Astrocyte (in vitro differentiated cells and primary cell): ENCODE measurements around the gene PSMD4. TPM values are rescaled to one million over a fixed set of nuclear protein-coding genes. Genes with fewer than 3 reads are reported as not detected.
"Not testable (repeated sequence)": the region's sequence is repeated elsewhere in the genome, so short reads cannot be mapped to it uniquely, and the experiment has no call there.

ENCODE experiments used
- DNase-seq: peaks from one replicate; pipeline ENCODE4 v3.0.0-alpha.2; 2010; ENCODE audit warnings: low read depth
- FAIRE-seq: peaks from 2 replicates; lab custom pipeline; 2011; peaks lifted over from hg19 to GRCh38; lab: Jason Lieb, UNC
- H2AFZ ChIP-seq: 2 replicates; pipeline ENCODE4 v1.6.0; 2012; ENCODE audit warnings: low read depth, low read length, inconsistent platforms
- H3K27ac ChIP-seq: 2 replicates; pipeline ENCODE4 v1.5.1; 2011; ENCODE audit warnings: low read depth, low read length, inconsistent platforms
- H3K27me3 ChIP-seq: 2 replicates; pipeline ENCODE4 v1.6.0; 2011; ENCODE audit warnings: low read length, inconsistent platforms; ENCODE audit not compliant: insufficient read depth
- H3K36me3 ChIP-seq: 2 replicates; pipeline ENCODE4 v1.5.1; 2011; ENCODE audit warnings: low read length, inconsistent platforms; ENCODE audit not compliant: insufficient read depth
- H3K4me1 ChIP-seq: 2 replicates; pipeline ENCODE4 v1.5.1; 2011; ENCODE audit warnings: low read length, inconsistent platforms; ENCODE audit not compliant: insufficient read depth
- H3K4me2 ChIP-seq: 2 replicates; pipeline ENCODE4 v1.6.0; 2012; ENCODE audit warnings: low read length, inconsistent platforms
- H3K4me3 ChIP-seq: 2 replicates; pipeline ENCODE4 v1.5.1; 2011; ENCODE audit warnings: low read depth, mild to moderate bottlenecking, low read length, inconsistent platforms; ENCODE audit not compliant: insufficient read depth
- H3K79me2 ChIP-seq: 2 replicates; pipeline ENCODE4 v1.6.0; 2012; ENCODE audit warnings: mild to moderate bottlenecking, low read length, inconsistent platforms; ENCODE audit not compliant: insufficient read depth
- H3K9ac ChIP-seq: 2 replicates; pipeline ENCODE4 v1.6.0; 2012; ENCODE audit warnings: mild to moderate bottlenecking, low read length, inconsistent platforms
- H3K9me3 ChIP-seq: 2 replicates; pipeline ENCODE4 v1.5.1; 2012; ENCODE audit warnings: low read depth, mild to moderate bottlenecking, low read length, inconsistent platforms; ENCODE audit not compliant: insufficient read depth
- H4K20me1 ChIP-seq: 2 replicates; pipeline ENCODE4 v1.6.0; 2012; ENCODE audit warnings: low read length, inconsistent platforms; ENCODE audit not compliant: insufficient read depth
- H3K27ac Mint-ChIP-seq: one replicate; pipeline ENCODE4 v1.8.0; 2021; ENCODE audit warnings: mild to moderate bottlenecking, mixed read lengths; ENCODE audit not compliant: unreplicated experiment
- H3K27me3 Mint-ChIP-seq: one replicate; pipeline ENCODE4 v1.8.0; 2021; ENCODE audit warnings: low read depth, mixed read lengths; ENCODE audit not compliant: unreplicated experiment
- H3K36me3 Mint-ChIP-seq: one replicate; pipeline ENCODE4 v1.8.0; 2021; ENCODE audit warnings: low read depth, mixed read lengths; ENCODE audit not compliant: unreplicated experiment
- H3K4me1 Mint-ChIP-seq: one replicate; pipeline ENCODE4 v1.8.0; 2021; ENCODE audit warnings: low read depth, mixed read lengths; ENCODE audit not compliant: unreplicated experiment
- H3K4me3 Mint-ChIP-seq: one replicate; pipeline ENCODE4 v1.8.0; 2021; ENCODE audit warnings: mild to moderate bottlenecking, moderate library complexity, mixed read lengths; ENCODE audit not compliant: unreplicated experiment
- H3K9me3 Mint-ChIP-seq: one replicate; pipeline ENCODE4 v1.8.0; 2021; ENCODE audit warnings: mild to moderate bottlenecking, mixed read lengths; ENCODE audit not compliant: unreplicated experiment
- CTCF ChIP-seq: IDR thresholded peaks from 2 replicates; pipeline ENCODE4 v1.5.1; 2011; ENCODE audit warnings: low read depth, mild to moderate bottlenecking, inconsistent platforms, low read length, moderate library complexity; ENCODE audit not compliant: insufficient read depth
- EZH2 ChIP-seq: IDR thresholded peaks from 2 replicates; pipeline ENCODE4 v1.6.1; 2012; ENCODE audit warnings: mild to moderate bottlenecking, low read length, inconsistent platforms; ENCODE audit not compliant: insufficient read depth
- total RNA-seq: library from RNA; stranded (reverse); gene quantifications from 2 replicates; pipeline ENCODE4 v1.2.1, GENCODE V29; 2021

The PSMD4 gene
- total RNA-seq, 1 donor from 2014 or later: 171 TPM

GRCh38 chr1:151273924-151274466, 19.5 kb downstream of the PSMD4 start:
- Histone ChIP-seq H3K9me3 (no peaks in the 10 kb centered on the region), H3K79me2 (no peaks in the 10 kb centered on the region), H2AFZ (no peak overlapping the region), H3K4me3 (no peak overlapping the region), H4K20me1 (no peaks in the 10 kb centered on the region), H3K4me2 (no peak overlapping the region), H3K27ac (no peak overlapping the region), H3K4me1 (no peaks in the 10 kb centered on the region), H3K27me3 (no peaks in the 10 kb centered on the region), H3K36me3 (peaks cover 3% of the 10 kb centered on the region), H3K9ac (no peak overlapping the region)
- Mint-ChIP-seq H3K27me3 (no peaks in the 10 kb centered on the region), H3K27ac (no peak overlapping the region), H3K9me3 (no peaks in the 10 kb centered on the region), H3K36me3 (peaks cover 17% of the 10 kb centered on the region), H3K4me1 (peaks cover 6% of the 10 kb centered on the region), H3K4me3 (no peak overlapping the region)
- FAIRE-seq (no peak), DNase-seq (no peak)
- TF ChIP-seq EZH2 (no peak), CTCF (no peak)

- H3K9me3 Mint-ChIP-seq, H3K79me2 ChIP-seq, DNase-seq, H2AFZ ChIP-seq, H3K4me1 ChIP-seq, H3K4me2 ChIP-seq, H3K4me3 ChIP-seq, FAIRE-seq, H3K4me1 Mint-ChIP-seq, H3K27ac ChIP-seq, H3K27me3 Mint-ChIP-seq, H3K27me3 ChIP-seq, H3K27ac Mint-ChIP-seq, H3K9me3 ChIP-seq, H4K20me1 ChIP-seq, H3K36me3 ChIP-seq, H3K4me3 Mint-ChIP-seq, H3K9ac ChIP-seq: not testable (repeated sequence)
- peaks cover 14% of the 10 kb centered on the region for H3K36me3 Mint-ChIP-seq
Observed at GRCh38 chr1:151275341-151275740, 20.8 kb downstream of the PSMD4 start.

GRCh38 chr1:151277249-151277648, 22.7 kb downstream of the PSMD4 start:
- H2AFZ ChIP-seq: no peak overlapping the region
- H3K9ac ChIP-seq: no peak overlapping the region
- H3K79me2 ChIP-seq: no peaks in the 10 kb centered on the region
- Mint-ChIP-seq H3K27ac (no peak overlapping the region), H3K4me3 (no peak overlapping the region), H3K4me1 (peaks cover 6% of the 10 kb centered on the region), H3K9me3 (no peaks in the 10 kb centered on the region), H3K27me3 (no peaks in the 10 kb centered on the region), H3K36me3 (peaks cover 12% of the 10 kb centered on the region)
- no peaks in the 10 kb centered on the region for H3K9me3 ChIP-seq
- H3K27me3 ChIP-seq: no peaks in the 10 kb centered on the region
- TF ChIP-seq EZH2 (no peak), CTCF (no peak)
- H3K4me2 ChIP-seq: no peak overlapping the region
- H3K4me1 ChIP-seq: no peaks in the 10 kb centered on the region
- H3K27ac ChIP-seq: no peak overlapping the region
- FAIRE-seq (no peak), DNase-seq (no peak)
- H4K20me1 ChIP-seq: no peaks in the 10 kb centered on the region
- no peak overlapping the region for H3K4me3 ChIP-seq
- no peaks in the 10 kb centered on the region for H3K36me3 ChIP-seq
